Measurements from ENCODE around the gene ARRDC3. TPM values are rescaled to one million over a fixed set of nuclear protein-coding genes. Genes with fewer than 3 reads are reported as not detected.
"Not testable (repeated sequence)": the region's sequence is repeated elsewhere in the genome, so short reads cannot be mapped to it uniquely, and the experiment has no call there.

Gene ARRDC3
- total and polyA plus RNA-seq, 2 donors: 55.7 to 94.2 TPM

GRCh38 chr5:91357012-91357634 is 26.0 kb downstream of the ARRDC3 start:
- Histone ChIP-seq H3K27ac (ENCODE audit: low read depth in 1 of 2, low read length in 1 of 2) (no peak overlapping the region), H3K36me3 (ENCODE audit: control insufficient read depth in 2 of 2, insufficient read depth in 2 of 2, low read length in 1 of 2) (no peaks in the 10 kb centered on the region), H3K4me1 (ENCODE audit: control insufficient read depth in 2 of 2, insufficient read depth in 2 of 2, low read length in 2 of 2) (peaks cover 0 to 9% of the 10 kb centered on the region in 2 donors), H3K27me3 (ENCODE audit: control insufficient read depth in 2 of 2, insufficient read depth in 1 of 2, low read length in 1 of 2) (no peaks in the 10 kb centered on the region), H3K4me3 (ENCODE audit: low read length in 2 of 2) (no peak overlapping the region), H3K9me3 (ENCODE audit: control insufficient read depth in 2 of 2, insufficient read depth in 1 of 2, low read length in 1 of 2) (peaks cover 0 to 4% of the 10 kb centered on the region in 2 donors)
- 95% methylated on average over 8 of the region's 8 CpGs for WGBS
- DNase-seq (ENCODE audit: low read depth in 6 of 9, low spot score in 9 of 9): no peak

GRCh38 chr5:91354867-91355266 is 28.2 kb downstream of the ARRDC3 start:
- H3K27me3 ChIP-seq (ENCODE audit: control insufficient read depth in 2 of 2, insufficient read depth in 1 of 2, low read length in 1 of 2); H3K9me3 ChIP-seq (ENCODE audit: control insufficient read depth in 2 of 2, insufficient read depth in 1 of 2, low read length in 1 of 2); H3K27ac ChIP-seq (ENCODE audit: low read depth in 1 of 2, low read length in 1 of 2); H3K4me3 ChIP-seq (ENCODE audit: low read length in 2 of 2); H3K36me3 ChIP-seq (ENCODE audit: control insufficient read depth in 2 of 2, insufficient read depth in 2 of 2, low read length in 1 of 2): not testable (repeated sequence)
- DNase-seq (ENCODE audit: low read depth in 6 of 9, low spot score in 9 of 9): peak in 3 of 9 donors; percentile 21 to 47 (median 21)
- H3K4me1 ChIP-seq (ENCODE audit: control insufficient read depth in 2 of 2, insufficient read depth in 2 of 2, low read length in 2 of 2): peaks cover 5 to 17% of the 10 kb centered on the region in 2 donors
- 61% methylated on average over 4 of the region's 4 CpGs for WGBS

- H3K36me3 ChIP-seq (ENCODE audit: control insufficient read depth in 2 of 2, insufficient read depth in 2 of 2, low read length in 1 of 2): no peaks in the 10 kb centered on the region
- no peak for DNase-seq (ENCODE audit: low read depth in 6 of 9, low spot score in 9 of 9)
- H3K4me1 ChIP-seq (ENCODE audit: control insufficient read depth in 2 of 2, insufficient read depth in 2 of 2, low read length in 2 of 2): peaks cover 11 to 22% of the 10 kb centered on the region in 2 donors
- no peak overlapping the region for H3K27ac ChIP-seq (ENCODE audit: low read depth in 1 of 2, low read length in 1 of 2)
- WGBS: 93% methylated on average over 9 of the region's 9 CpGs
- no peaks in the 10 kb centered on the region for H3K27me3 ChIP-seq (ENCODE audit: control insufficient read depth in 2 of 2, insufficient read depth in 1 of 2, low read length in 1 of 2)
- H3K9me3 ChIP-seq (ENCODE audit: control insufficient read depth in 2 of 2, insufficient read depth in 1 of 2, low read length in 1 of 2): peaks cover 0 to 5% of the 10 kb centered on the region in 2 donors
- H3K4me3 ChIP-seq (ENCODE audit: low read length in 2 of 2): no peak overlapping the region
These were observed 30.1 kb downstream of the ARRDC3 start for GRCh38 chr5:91352831-91353695.

DNA sequence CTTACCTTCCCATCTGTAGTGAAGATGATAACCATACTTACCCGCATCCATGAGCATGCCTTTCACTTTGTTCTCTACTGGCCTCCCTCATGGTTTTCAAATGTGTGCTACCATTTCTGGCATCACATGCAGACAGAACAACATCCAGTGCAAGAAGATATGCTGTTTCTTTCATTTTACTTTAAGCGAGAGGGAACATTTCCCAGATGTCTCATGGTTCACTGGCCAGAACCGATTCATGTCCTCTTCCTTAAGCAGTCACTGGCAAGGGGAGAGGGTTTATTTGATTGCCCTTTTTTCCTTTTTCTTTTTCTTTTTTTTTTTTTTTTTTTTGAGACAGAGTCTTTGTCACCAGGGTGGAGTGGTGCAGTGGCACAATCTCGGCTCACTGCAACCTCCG is 37.7 kb downstream of the ARRDC3 start:
- Histone ChIP-seq H3K9me3 (ENCODE audit: control insufficient read depth in 2 of 2, insufficient read depth in 1 of 2, low read length in 1 of 2) (peaks cover 0 to 5% of the 10 kb centered on the region in 2 donors), H3K36me3 (ENCODE audit: control insufficient read depth in 2 of 2, insufficient read depth in 2 of 2, low read length in 1 of 2) (no peaks in the 10 kb centered on the region), H3K27me3 (ENCODE audit: control insufficient read depth in 2 of 2, insufficient read depth in 1 of 2, low read length in 1 of 2) (no peaks in the 10 kb centered on the region), H3K4me3 (ENCODE audit: low read length in 2 of 2) (no peak overlapping the region), H3K27ac (ENCODE audit: low read depth in 1 of 2, low read length in 1 of 2) (no peak overlapping the region), H3K4me1 (ENCODE audit: control insufficient read depth in 2 of 2, insufficient read depth in 2 of 2, low read length in 2 of 2) (peaks cover 7 to 10% of the 10 kb centered on the region in 2 donors)
- WGBS: 91% methylated on average over 5 of the region's 5 CpGs
- no peak for DNase-seq (ENCODE audit: low read depth in 6 of 9, low spot score in 9 of 9)

DNA sequence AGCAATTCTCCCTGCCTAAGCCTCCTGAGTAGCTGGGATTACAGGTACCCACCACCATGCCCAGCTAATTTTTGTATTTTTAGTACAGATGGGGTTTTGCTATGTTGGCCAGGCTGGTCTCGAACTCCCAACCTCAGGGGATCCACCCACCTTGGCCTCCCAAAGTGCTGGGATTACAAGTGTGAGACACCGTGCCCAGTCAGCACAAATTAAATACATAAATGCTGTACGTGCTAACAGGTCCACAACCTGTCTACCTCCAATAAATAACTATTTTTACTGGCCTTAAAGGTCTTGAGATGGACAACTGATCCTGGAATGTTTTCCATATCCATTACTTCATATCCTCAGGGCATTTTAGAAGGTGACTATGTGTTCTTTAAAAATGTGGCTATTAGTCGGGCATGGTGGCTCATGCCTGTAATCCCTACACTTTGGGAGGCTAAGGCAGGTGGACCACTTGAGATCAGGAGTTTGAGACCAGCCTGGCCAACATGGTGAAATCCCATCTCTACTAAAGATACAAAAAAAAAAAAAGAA is 38.4 kb downstream of the ARRDC3 start:
- not testable (repeated sequence) for H3K4me1 ChIP-seq (ENCODE audit: control insufficient read depth in 2 of 2, insufficient read depth in 2 of 2, low read length in 2 of 2); H3K9me3 ChIP-seq (ENCODE audit: control insufficient read depth in 2 of 2, insufficient read depth in 1 of 2, low read length in 1 of 2); H3K27ac ChIP-seq (ENCODE audit: low read depth in 1 of 2, low read length in 1 of 2); H3K36me3 ChIP-seq (ENCODE audit: control insufficient read depth in 2 of 2, insufficient read depth in 2 of 2, low read length in 1 of 2); H3K27me3 ChIP-seq (ENCODE audit: control insufficient read depth in 2 of 2, insufficient read depth in 1 of 2, low read length in 1 of 2); DNase-seq (ENCODE audit: low read depth in 6 of 9, low spot score in 9 of 9); H3K4me3 ChIP-seq (ENCODE audit: low read length in 2 of 2)
- WGBS: over 99% methylated on average over 4 of the region's 4 CpGs

DNA sequence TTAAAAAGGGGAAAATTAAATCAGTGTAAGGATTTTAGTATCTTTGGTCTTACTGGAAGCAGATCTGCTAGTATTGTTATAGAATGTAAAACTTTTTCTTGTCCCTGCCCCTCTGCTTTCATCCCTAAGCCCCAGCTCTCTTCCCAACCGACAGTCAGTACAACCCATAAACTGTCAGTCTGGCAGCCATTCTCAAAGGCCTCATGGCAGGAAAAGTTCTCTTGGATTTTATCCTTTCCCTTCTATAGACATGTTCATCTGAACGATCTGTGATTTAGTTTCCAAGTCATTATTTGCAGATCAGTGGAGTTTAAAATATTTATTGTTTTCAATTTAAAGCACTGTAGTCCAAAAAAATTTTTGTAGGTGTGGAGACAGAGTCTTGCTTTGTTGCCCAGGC is 39.2 kb downstream of the ARRDC3 start:
- no peak for DNase-seq (ENCODE audit: low read depth in 6 of 9, low spot score in 9 of 9)
- WGBS: 98% methylated on average over 2 of the region's 2 CpGs
- Histone ChIP-seq H3K4me3 (ENCODE audit: low read length in 2 of 2) (no peak overlapping the region), H3K4me1 (ENCODE audit: control insufficient read depth in 2 of 2, insufficient read depth in 2 of 2, low read length in 2 of 2) (no peaks in the 10 kb centered on the region), H3K36me3 (ENCODE audit: control insufficient read depth in 2 of 2, insufficient read depth in 2 of 2, low read length in 1 of 2) (no peaks in the 10 kb centered on the region), H3K9me3 (ENCODE audit: control insufficient read depth in 2 of 2, insufficient read depth in 1 of 2, low read length in 1 of 2) (peaks cover 0 to 4% of the 10 kb centered on the region in 2 donors), H3K27me3 (ENCODE audit: control insufficient read depth in 2 of 2, insufficient read depth in 1 of 2, low read length in 1 of 2) (no peaks in the 10 kb centered on the region), H3K27ac (ENCODE audit: low read depth in 1 of 2, low read length in 1 of 2) (no peak overlapping the region)

GRCh38 chr5:91342931-91343330 is 40.2 kb downstream of the ARRDC3 start:
- not testable (repeated sequence) for H3K36me3 ChIP-seq (ENCODE audit: control insufficient read depth in 2 of 2, insufficient read depth in 2 of 2, low read length in 1 of 2); H3K4me3 ChIP-seq (ENCODE audit: low read length in 2 of 2); H3K27ac ChIP-seq (ENCODE audit: low read depth in 1 of 2, low read length in 1 of 2); DNase-seq (ENCODE audit: low read depth in 6 of 9, low spot score in 9 of 9); H3K27me3 ChIP-seq (ENCODE audit: control insufficient read depth in 2 of 2, insufficient read depth in 1 of 2, low read length in 1 of 2); H3K9me3 ChIP-seq (ENCODE audit: control insufficient read depth in 2 of 2, insufficient read depth in 1 of 2, low read length in 1 of 2); H3K4me1 ChIP-seq (ENCODE audit: control insufficient read depth in 2 of 2, insufficient read depth in 2 of 2, low read length in 2 of 2)
- 98% methylated on average over 29 of the region's 29 CpGs for WGBS

DNA sequence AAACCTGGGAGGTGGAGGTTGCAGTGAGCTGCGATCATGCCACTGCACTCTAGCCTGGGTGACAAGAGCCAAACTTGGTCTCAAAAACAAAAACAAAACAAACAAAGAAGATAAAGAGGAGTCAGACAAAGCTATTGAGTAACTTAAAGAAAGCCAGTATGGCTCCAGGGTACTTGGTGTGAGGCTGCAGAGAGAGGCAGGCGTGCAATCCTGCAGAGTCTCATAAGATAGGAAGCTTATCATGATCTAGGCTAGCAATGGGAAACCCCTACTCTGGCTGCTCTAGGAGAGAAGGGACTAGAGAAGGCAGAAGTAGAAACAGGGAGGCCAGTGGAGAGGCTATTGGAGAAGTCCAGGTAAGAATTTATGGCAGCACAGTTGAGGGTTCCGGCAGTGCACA is 42.0 kb downstream of the ARRDC3 start:
- H3K36me3 ChIP-seq (ENCODE audit: control insufficient read depth in 2 of 2, insufficient read depth in 2 of 2, low read length in 1 of 2): no peaks in the 10 kb centered on the region
- DNase-seq (ENCODE audit: low read depth in 6 of 9, low spot score in 9 of 9): no peak
- H3K4me1 ChIP-seq (ENCODE audit: control insufficient read depth in 2 of 2, insufficient read depth in 2 of 2, low read length in 2 of 2): no peaks in the 10 kb centered on the region
- H3K27me3 ChIP-seq (ENCODE audit: control insufficient read depth in 2 of 2, insufficient read depth in 1 of 2, low read length in 1 of 2): no peaks in the 10 kb centered on the region
- H3K4me3 ChIP-seq (ENCODE audit: low read length in 2 of 2): no peak overlapping the region
- H3K9me3 ChIP-seq (ENCODE audit: control insufficient read depth in 2 of 2, insufficient read depth in 1 of 2, low read length in 1 of 2): no peaks in the 10 kb centered on the region
- WGBS: 97% methylated on average over 3 of the region's 3 CpGs
- no peak overlapping the region for H3K27ac ChIP-seq (ENCODE audit: low read depth in 1 of 2, low read length in 1 of 2)

GRCh38 chr5:91340532-91340931 is 42.6 kb downstream of the ARRDC3 start:
- Histone ChIP-seq H3K9me3 (ENCODE audit: control insufficient read depth in 2 of 2, insufficient read depth in 1 of 2, low read length in 1 of 2) (no peaks in the 10 kb centered on the region), H3K4me1 (ENCODE audit: control insufficient read depth in 2 of 2, insufficient read depth in 2 of 2, low read length in 2 of 2) (no peaks in the 10 kb centered on the region), H3K27ac (ENCODE audit: low read depth in 1 of 2, low read length in 1 of 2) (no peak overlapping the region), H3K27me3 (ENCODE audit: control insufficient read depth in 2 of 2, insufficient read depth in 1 of 2, low read length in 1 of 2) (no peaks in the 10 kb centered on the region), H3K36me3 (ENCODE audit: control insufficient read depth in 2 of 2, insufficient read depth in 2 of 2, low read length in 1 of 2) (no peaks in the 10 kb centered on the region), H3K4me3 (ENCODE audit: low read length in 2 of 2) (no peak overlapping the region)
- no peak for DNase-seq (ENCODE audit: low read depth in 6 of 9, low spot score in 9 of 9)
- 97% methylated on average over 3 of the region's 3 CpGs for WGBS
